Adrenal gland (tissue), 12 donors: ENCODE measurements around the gene BCL11B. TPM values are rescaled to one million over a fixed set of nuclear protein-coding genes. Genes with fewer than 3 reads are reported as not detected.

Experiments
- DNase-seq, 7 donors: peaks; one replicate each; pipeline ENCODE4 v3.0.0-alpha.2; 2019 to 2020
- H3K27ac ChIP-seq, 5 donors: fragments of 200-600 bp; sonication (generic) in 4 of 5; 1 replicate in 3 of 5; 2 replicates in 2 of 5; pipeline versions ENCODE4 v1.5.1 to v1.8.0; 2016 to 2020; ENCODE audit warnings: mild to moderate bottlenecking in 1 of 5
- H3K27me3 ChIP-seq: fragments of 200-600 bp; 2 replicates; pipeline ENCODE4 v1.8.0; 2021
- H3K36me3 ChIP-seq, 2 donors: fragments of 200-600 bp; replicated peaks in 1 of 2; 1 replicate in 1 of 2; 2 replicates in 1 of 2; pipeline versions ENCODE4 v1.5.1 to v1.8.0; 2018 to 2022
- H3K4me1 ChIP-seq, 2 donors: fragments of 200-600 bp; replicated peaks in 1 of 2; 1 replicate in 1 of 2; 2 replicates in 1 of 2; pipeline versions ENCODE4 v1.5.1 to v1.8.0; 2018 to 2021
- H3K4me3 ChIP-seq, 4 donors: fragments of 200-600 bp; sonication (generic) in 3 of 4; one replicate each; pipeline ENCODE4 v1.5.1; 2016 to 2018
- H3K9me3 ChIP-seq, 3 donors: fragments of 200-600 bp; sonication (generic) in 1 of 3; replicated peaks in 1 of 3; 1 replicate in 2 of 3; 2 replicates in 1 of 3; pipeline versions ENCODE4 v1.5.1 to v1.8.0; 2016 to 2021
- POLR2A ChIP-seq, 2 donors: fragments of 450-650 bp; IDR thresholded peaks; one replicate each; pipeline ENCODE4 v1.6.1; 2017; ENCODE audit warnings: antibody characterized with exemption in 2 of 2, mild to moderate bottlenecking in 2 of 2, moderate library complexity in 1 of 2
- WGBS, 4 donors: extraction: QIAGEN DNeasy Blood & Tissue Kit in 2 of 4; methylation state at CpG; one replicate each; pipeline versions ENCODE4 v1.1.5 to v1.1.7; 2013 to 2017; 5-methylcytosine and 5-hydroxymethylcytosine counted together
- intact Hi-C, 2 donors: fragments of 100-400 bp; cut with DNase I; formaldehyde crosslinking; loops; one replicate each; pipeline versions ENCODE4 v1.14.1 to v1.15.0; 2022 to 2023
- polyA plus RNA-seq, 3 donors: library from polyadenylated mRNA; stranded (reverse); fragments of 200-250 nt in 2 of 3; fragments of 350-450 nt in 1 of 3; fragmentation: Illumina TruSeq in 1 of 3; extraction: RNeasy Lipid Tissue Mini Kit (QIAGEN cat#74804) in 1 of 3; gene quantifications; one replicate each; pipeline ENCODE4 v1.2.3, GENCODE V29; 2013 to 2014
- total RNA-seq, 9 donors: library from RNA; depleted of rRNA in 4 of 9; stranded (reverse); fragments of >200 nt in 4 of 9; fragments of 120-200 nt in 1 of 9; fragmentation: NEBNext Ultra II Directional in 1 of 9; extraction: Animal tissue kit (Norgen Biotek cat#: 25700) in 1 of 9; gene quantifications; one replicate each; pipeline versions ENCODE4 v1.1.0 to v1.2.4, GENCODE V29; 2013 to 2023
- TF ChIP-seq, protein P1 (sequence below), 6 experiments: fragments of 450-650 bp in 4 of 6; fragments of 200-600 bp in 2 of 6; sonication (generic) in 1 of 6; IDR thresholded peaks; 1 replicate in 5 of 6; 2 replicates in 1 of 6; pipeline versions ENCODE4 v1.5.1 to v1.8.0; 2016 to 2021; ENCODE audit warnings: antibody characterized with exemption in 6 of 6, mild to moderate bottlenecking in 2 of 6, moderate library complexity in 1 of 6
- donor health status: healthy with polysubstance abuse.
- donor health status: Bipolar disorder and iron deficiency.
- donor health status: DM: yes; HTN: yes; CAD: no.
- donor health status: DM: no; HTN: no; CAD: no.
- donor health status: DM: no; HTN: no; CAD: no.
- donor health status: DM: yes; HTN: yes; CAD: no.

Gene BCL11B
- total and polyA plus RNA-seq, 12 donors: 0.24 to 3.2 (median 0.54) TPM

DNA sequence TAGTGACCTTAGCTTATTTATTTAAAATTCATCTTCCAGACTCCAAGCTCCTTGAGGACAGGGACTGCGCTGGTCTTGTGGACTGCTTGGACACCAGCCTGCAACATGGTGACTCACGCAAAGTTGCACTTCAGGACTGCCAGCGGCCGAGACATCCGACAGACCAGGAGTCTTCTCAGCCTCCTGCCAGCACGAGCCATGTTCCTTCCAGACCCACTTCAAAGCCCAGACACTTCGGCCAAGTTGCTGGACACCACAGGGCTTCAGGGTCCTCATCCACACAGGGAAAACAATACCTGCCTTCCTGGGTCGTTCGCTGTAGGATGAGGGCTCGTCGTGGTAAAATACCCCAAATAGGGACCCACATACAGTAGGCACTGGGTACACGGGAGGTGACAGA lies 88.7 kb downstream of the BCL11B start:
- no peak overlapping the region for H3K4me3 ChIP-seq
- peaks cover 4% of the 10 kb centered on the region for H3K27me3 ChIP-seq
- H3K27ac ChIP-seq: no peak overlapping the region
- DNase-seq: no peak
- H3K4me1 ChIP-seq: no peaks in the 10 kb centered on the region
- no peaks in the 10 kb centered on the region for H3K9me3 ChIP-seq
- TF ChIP-seq POLR2A (IDR thresholded peaks at IDR 0.05): no peak
- TF ChIP-seq, protein P1, sequence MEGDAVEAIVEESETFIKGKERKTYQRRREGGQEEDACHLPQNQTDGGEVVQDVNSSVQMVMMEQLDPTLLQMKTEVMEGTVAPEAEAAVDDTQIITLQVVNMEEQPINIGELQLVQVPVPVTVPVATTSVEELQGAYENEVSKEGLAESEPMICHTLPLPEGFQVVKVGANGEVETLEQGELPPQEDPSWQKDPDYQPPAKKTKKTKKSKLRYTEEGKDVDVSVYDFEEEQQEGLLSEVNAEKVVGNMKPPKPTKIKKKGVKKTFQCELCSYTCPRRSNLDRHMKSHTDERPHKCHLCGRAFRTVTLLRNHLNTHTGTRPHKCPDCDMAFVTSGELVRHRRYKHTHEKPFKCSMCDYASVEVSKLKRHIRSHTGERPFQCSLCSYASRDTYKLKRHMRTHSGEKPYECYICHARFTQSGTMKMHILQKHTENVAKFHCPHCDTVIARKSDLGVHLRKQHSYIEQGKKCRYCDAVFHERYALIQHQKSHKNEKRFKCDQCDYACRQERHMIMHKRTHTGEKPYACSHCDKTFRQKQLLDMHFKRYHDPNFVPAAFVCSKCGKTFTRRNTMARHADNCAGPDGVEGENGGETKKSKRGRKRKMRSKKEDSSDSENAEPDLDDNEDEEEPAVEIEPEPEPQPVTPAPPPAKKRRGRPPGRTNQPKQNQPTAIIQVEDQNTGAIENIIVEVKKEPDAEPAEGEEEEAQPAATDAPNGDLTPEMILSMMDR (IDR thresholded peaks at IDR 0.05): no peak
- intact Hi-C loops: no loop called here
- 89 to 94% (median 93%) methylated on average over 10 to 12 of the region's 12 CpGs for WGBS, 4 donors
- no peaks in the 10 kb centered on the region for H3K36me3 ChIP-seq

DNA sequence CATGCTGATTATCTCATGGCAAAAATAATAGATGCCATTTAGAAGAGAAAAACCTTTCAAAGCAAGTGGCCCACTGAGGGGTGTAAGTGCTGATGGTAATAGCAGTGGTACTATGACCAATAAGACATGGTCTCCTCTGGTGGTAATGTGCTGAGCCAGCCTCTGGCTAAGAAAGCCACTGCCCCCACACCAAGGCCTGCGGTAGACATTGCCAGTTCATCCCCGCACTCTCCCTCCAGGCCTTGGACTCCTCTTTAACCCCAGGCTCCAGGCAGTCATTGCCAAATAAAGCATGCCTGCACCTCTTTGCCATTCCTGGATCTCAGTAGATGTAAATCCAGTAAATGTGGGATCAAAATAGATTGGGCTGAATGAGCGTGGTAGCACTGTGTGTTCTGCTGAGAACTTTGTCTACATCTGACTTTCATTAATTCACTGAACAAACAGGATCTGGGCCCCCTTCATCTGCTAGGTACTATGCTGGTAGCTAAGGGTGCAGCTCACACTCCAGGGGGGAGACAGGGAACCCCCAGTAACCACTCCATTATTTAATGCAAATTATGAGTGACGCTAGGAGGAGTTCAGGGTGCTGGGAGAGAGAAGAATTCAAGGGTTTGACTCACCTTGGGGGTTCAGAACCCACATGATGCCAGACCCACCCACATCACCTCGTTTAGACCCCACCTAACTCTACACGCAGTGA lies 89.3 kb downstream of the BCL11B start:
- no peak for DNase-seq
- no peak overlapping the region for H3K4me3 ChIP-seq
- intact Hi-C loops: no loop called here

DNA sequence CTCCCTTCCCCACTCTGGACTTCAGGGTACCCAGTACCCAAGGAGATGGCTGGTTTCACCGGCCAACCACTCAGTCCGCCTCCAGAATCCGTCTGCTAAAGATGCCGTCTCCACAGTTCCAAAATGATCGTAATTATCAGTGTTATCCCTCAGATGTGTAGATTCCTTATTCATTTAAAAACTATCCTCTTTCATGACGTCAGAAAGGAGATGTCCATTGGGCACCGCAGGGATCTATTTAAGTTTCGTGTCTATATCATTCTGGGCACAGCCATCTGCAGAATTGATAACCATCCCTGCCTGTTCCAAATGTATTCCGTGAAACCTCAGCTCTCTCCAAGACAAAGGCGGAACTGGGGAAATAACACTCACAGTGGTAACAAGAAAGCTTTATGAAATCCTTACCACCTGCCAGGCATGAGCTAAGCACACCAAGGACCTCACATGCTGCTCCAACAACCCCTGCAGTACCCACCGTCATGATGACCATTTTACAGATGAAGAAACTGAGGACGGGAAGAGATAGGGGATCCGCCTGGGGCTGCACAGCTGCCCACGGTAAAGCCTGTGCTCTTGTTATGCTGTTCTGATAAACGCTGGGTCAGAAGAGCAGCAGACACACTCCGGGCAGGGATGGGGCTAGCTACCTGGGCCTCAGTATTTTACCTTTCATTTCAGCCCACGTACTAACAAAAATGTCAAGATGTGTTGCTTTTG lies 90.0 kb downstream of the BCL11B start:
- intact Hi-C loops: no loop called here
- no peak for TF ChIP-seq POLR2A (IDR thresholded peaks at IDR 0.05)
- Histone ChIP-seq H3K4me1 (no peaks in the 10 kb centered on the region), H3K9me3 (no peaks in the 10 kb centered on the region), H3K27ac (no peak overlapping the region), H3K27me3 (peaks cover 4% of the 10 kb centered on the region), H3K36me3 (no peaks in the 10 kb centered on the region), H3K4me3 (no peak overlapping the region)
- WGBS, 4 donors: 78 to 88% (median 84%) methylated on average over 15 to 17 of the region's 17 CpGs
- no peak for DNase-seq

More for the DNA sequence above, 89.3 kb downstream of the BCL11B start:
- H3K4me1 ChIP-seq: no peaks in the 10 kb centered on the region
- no peak overlapping the region for H3K27ac ChIP-seq
- TF ChIP-seq POLR2A (IDR thresholded peaks at IDR 0.05): no peak
- TF ChIP-seq, protein P1 (IDR thresholded peaks at IDR 0.05): no peak
- H3K36me3 ChIP-seq: no peaks in the 10 kb centered on the region
- H3K27me3 ChIP-seq: peaks cover 4% of the 10 kb centered on the region
- 76 to 94% (median 89%) methylated on average over 4 to 6 of the region's 6 CpGs for WGBS, 4 donors
- H3K9me3 ChIP-seq: no peaks in the 10 kb centered on the region

- H3K36me3 ChIP-seq: no peaks in the 10 kb centered on the region
- DNase-seq: no peak
- TF ChIP-seq, protein P1 (IDR thresholded peaks at IDR 0.05): no peak
- no peak for TF ChIP-seq POLR2A (IDR thresholded peaks at IDR 0.05)
- H3K9me3 ChIP-seq: no peaks in the 10 kb centered on the region
- peaks cover 4% of the 10 kb centered on the region for H3K27me3 ChIP-seq
- H3K4me3 ChIP-seq: no peak overlapping the region
- no peaks in the 10 kb centered on the region for H3K4me1 ChIP-seq
- 80 to 88% (median 85%) methylated on average over 1 to 11 of the region's 11 CpGs for WGBS, 4 donors
- H3K27ac ChIP-seq: no peak overlapping the region
- intact Hi-C loops: no loop called here
Measured at GRCh38 chr14:99181241-99181640, 90.8 kb downstream of the BCL11B start.
